Measurements from ENCODE around the gene OLIG1.

DNA sequence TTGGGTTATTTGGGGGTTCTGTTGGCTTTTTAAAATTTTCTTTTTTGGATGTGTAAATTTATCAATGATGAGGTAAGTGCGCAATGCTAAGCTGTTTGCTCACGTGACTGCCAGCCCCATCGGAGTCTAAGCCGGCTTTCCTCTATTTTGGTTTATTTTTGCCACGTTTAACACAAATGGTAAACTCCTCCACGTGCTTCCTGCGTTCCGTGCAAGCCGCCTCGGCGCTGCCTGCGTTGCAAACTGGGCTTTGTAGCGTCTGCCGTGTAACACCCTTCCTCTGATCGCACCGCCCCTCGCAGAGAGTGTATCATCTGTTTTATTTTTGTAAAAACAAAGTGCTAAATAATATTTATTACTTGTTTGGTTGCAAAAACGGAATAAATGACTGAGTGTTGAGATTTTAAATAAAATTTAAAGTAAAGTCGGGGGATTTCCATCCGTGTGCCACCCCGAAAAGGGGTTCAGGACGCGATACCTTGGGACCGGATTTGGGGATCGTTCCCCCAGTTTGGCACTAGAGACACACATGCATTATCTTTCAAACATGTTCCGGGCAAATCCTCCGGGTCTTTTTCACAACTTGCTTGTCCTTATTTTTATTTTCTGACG, 41.1 kb upstream of the OLIG1 start:
- TF ChIP-seq, protein P1, sequence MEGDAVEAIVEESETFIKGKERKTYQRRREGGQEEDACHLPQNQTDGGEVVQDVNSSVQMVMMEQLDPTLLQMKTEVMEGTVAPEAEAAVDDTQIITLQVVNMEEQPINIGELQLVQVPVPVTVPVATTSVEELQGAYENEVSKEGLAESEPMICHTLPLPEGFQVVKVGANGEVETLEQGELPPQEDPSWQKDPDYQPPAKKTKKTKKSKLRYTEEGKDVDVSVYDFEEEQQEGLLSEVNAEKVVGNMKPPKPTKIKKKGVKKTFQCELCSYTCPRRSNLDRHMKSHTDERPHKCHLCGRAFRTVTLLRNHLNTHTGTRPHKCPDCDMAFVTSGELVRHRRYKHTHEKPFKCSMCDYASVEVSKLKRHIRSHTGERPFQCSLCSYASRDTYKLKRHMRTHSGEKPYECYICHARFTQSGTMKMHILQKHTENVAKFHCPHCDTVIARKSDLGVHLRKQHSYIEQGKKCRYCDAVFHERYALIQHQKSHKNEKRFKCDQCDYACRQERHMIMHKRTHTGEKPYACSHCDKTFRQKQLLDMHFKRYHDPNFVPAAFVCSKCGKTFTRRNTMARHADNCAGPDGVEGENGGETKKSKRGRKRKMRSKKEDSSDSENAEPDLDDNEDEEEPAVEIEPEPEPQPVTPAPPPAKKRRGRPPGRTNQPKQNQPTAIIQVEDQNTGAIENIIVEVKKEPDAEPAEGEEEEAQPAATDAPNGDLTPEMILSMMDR (IDR thresholded peaks at IDR 0.05) = no peak
- TF ChIP-seq POLR2A (IDR thresholded peaks at IDR 0.05) (no peak), POLR2AphosphoS5 (IDR thresholded peaks at IDR 0.05) (no peak)
